GM12891 (cell line): ENCODE measurements around the gene NKAIN2.

Experiments
- POLR2A ChIP-seq: IDR thresholded peaks from 2 replicates; pipeline ENCODE4 v1.6.1; 2011; ENCODE audit warnings: low read depth, low read length, control low read depth
- POLR2AphosphoS5 ChIP-seq: IDR thresholded peaks from 2 replicates; pipeline ENCODE4 v1.6.1; 2011; ENCODE audit warnings: low read depth, low read length, control low read depth
- TAF1 ChIP-seq: IDR thresholded peaks from 2 replicates; pipeline ENCODE4 v1.6.1; 2011; ENCODE audit warnings: low read depth, low read length, control low read depth

GRCh38 chr6:124269733-124270132 lies 466.1 kb downstream of the NKAIN2 start:
- TF ChIP-seq POLR2AphosphoS5 (no peak), POLR2A (no peak), TAF1 (no peak)
